Breast epithelium (tissue), 4 donors: ENCODE measurements around the gene ALDH16A1. TPM values are rescaled to one million over a fixed set of nuclear protein-coding genes. Genes with fewer than 3 reads are reported as not detected.
"Not testable (repeated sequence)": the region's sequence is repeated elsewhere in the genome, so short reads cannot be mapped to it uniquely, and the experiment has no call there.

ENCODE experiments used
- DNase-seq, 2 donors: peaks; one replicate each; pipeline ENCODE4 v3.0.0-alpha.2; 2019; ENCODE audit warnings: low spot score in 2 of 2
- H3K27ac ChIP-seq, 2 donors: fragments of 200-600 bp; sonication (generic) in 1 of 2; one replicate each; pipeline ENCODE4 v1.5.1; 2016 to 2019; ENCODE audit warnings: mild to moderate bottlenecking in 1 of 2
- H3K27me3 ChIP-seq, 2 donors: fragments of 200-600 bp; sonication (generic) in 1 of 2; one replicate each; pipeline versions ENCODE4 v1.5.1 to v1.6.0; 2017 to 2019; ENCODE audit warnings: control low read depth in 1 of 2, mild to moderate bottlenecking in 1 of 2
- H3K36me3 ChIP-seq: fragments of 200-600 bp; one replicate; pipeline ENCODE4 v1.5.1; 2019
- H3K4me1 ChIP-seq, 2 donors: fragments of 200-600 bp; sonication (generic); one replicate each; pipeline ENCODE4 v1.5.1; 2016 to 2019; ENCODE audit warnings: control low read depth in 1 of 2
- H3K4me3 ChIP-seq, 3 donors: fragments of 200-600 bp; sonication (generic); 1 replicate in 2 of 3; 2 replicates in 1 of 3; pipeline ENCODE4 v1.5.1; 2016 to 2019; ENCODE audit warnings: mild to moderate bottlenecking in 3 of 3, moderate library complexity in 2 of 3
- H3K9me3 ChIP-seq, 2 donors: fragments of 200-600 bp; sonication (generic) in 1 of 2; one replicate each; pipeline ENCODE4 v1.5.1; 2016 to 2019; ENCODE audit warnings: control low read depth in 1 of 2
- CTCF ChIP-seq, 3 donors: fragments of 450-650 bp; IDR thresholded peaks; one replicate each; pipeline ENCODE4 v1.5.1; 2016 to 2017; ENCODE audit warnings: antibody characterized with exemption in 3 of 3, mild to moderate bottlenecking in 3 of 3, moderate library complexity in 3 of 3
- POLR2A ChIP-seq: fragments of 450-650 bp; IDR thresholded peaks from one replicate; pipeline ENCODE4 v1.6.1; 2016; ENCODE audit warnings: antibody characterized with exemption, mild to moderate bottlenecking, moderate library complexity
- POLR2AphosphoS5 ChIP-seq, 3 donors: sonication (generic); formaldehyde crosslinking; IDR thresholded peaks; one replicate each; pipeline ENCODE4 v1.6.1; 2017; ENCODE audit warnings: antibody characterized with exemption in 3 of 3
- intact Hi-C: fragments of 100-400 bp; cut with DNase I; formaldehyde crosslinking; loops from one replicate; pipeline ENCODE4 v1.15.1; 2023; ENCODE audit warnings: low total_unique reads
- total RNA-seq, 3 donors: library from RNA; depleted of rRNA; stranded (reverse); fragments of >200 nt; gene quantifications; one replicate each; pipeline ENCODE4 v1.1.0, GENCODE V29; 2016

The ALDH16A1 gene
- total RNA-seq, 3 donors from 2014 or later: 20.6 to 34.4 (median 32.2) TPM

GRCh38 chr19:49469828-49470614 is 17.0 kb downstream of the ALDH16A1 start:
- TF ChIP-seq POLR2A (no peak), CTCF (IDR thresholded peaks at IDR 0.05) (no peak), POLR2AphosphoS5 (IDR thresholded peaks at IDR 0.05) (no peak)
- no peak for DNase-seq

DNA sequence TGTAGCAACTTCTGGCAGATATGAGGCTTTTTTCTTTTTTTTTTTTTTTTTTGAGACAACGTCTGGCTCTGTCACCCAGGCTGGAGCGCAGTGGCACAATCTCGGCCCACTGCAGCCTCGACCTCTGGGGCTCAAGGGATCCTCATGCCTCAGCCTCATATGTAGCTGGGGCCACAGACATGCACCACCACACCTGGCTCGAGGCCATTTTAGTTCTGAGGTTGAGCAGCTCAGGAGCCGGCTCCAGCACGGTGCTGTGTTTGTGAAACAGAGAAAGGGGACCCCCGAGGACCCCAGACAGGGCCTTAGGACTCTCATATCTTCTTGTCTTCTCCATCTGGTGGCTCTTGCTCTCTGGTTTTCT is 17.6 kb downstream of the ALDH16A1 start:
- no peak for TF ChIP-seq CTCF (IDR thresholded peaks at IDR 0.05)
- no peak for TF ChIP-seq POLR2AphosphoS5 (IDR thresholded peaks at IDR 0.05)
- DNase-seq: no peak
- Histone ChIP-seq H3K27ac (no peak overlapping the region), H3K27me3 (no peaks in the 10 kb centered on the region), H3K4me1 (no peaks in the 10 kb centered on the region), H3K9me3 (no peaks in the 10 kb centered on the region), H3K4me3 (no peak overlapping the region), H3K36me3 (no peaks in the 10 kb centered on the region)
- intact Hi-C loops: no loop called here

More at GRCh38 chr19:49469828-49470614, 17.0 kb downstream of the ALDH16A1 start:
- H3K9me3 ChIP-seq: no peaks in the 10 kb centered on the region
- H3K4me1 ChIP-seq: no peaks in the 10 kb centered on the region
- H3K27ac ChIP-seq: no peak overlapping the region
- no peaks in the 10 kb centered on the region for H3K27me3 ChIP-seq
- intact Hi-C loops: no loop called here
- no peak overlapping the region for H3K4me3 ChIP-seq
- H3K36me3 ChIP-seq: no peaks in the 10 kb centered on the region

GRCh38 chr19:49472936-49473335 is 19.9 kb downstream of the ALDH16A1 start:
- Histone ChIP-seq H3K9me3 (no peaks in the 10 kb centered on the region), H3K27ac (peak overlapping the region in 1 of 2 donors; percentile 26), H3K4me1 (no peaks in the 10 kb centered on the region), H3K27me3 (no peaks in the 10 kb centered on the region), H3K36me3 (no peaks in the 10 kb centered on the region), H3K4me3 (no peak overlapping the region)
- intact Hi-C loops: no loop called here
- no peak for DNase-seq
- TF ChIP-seq CTCF (IDR thresholded peaks at IDR 0.05) (no peak), POLR2A (no peak)

DNA sequence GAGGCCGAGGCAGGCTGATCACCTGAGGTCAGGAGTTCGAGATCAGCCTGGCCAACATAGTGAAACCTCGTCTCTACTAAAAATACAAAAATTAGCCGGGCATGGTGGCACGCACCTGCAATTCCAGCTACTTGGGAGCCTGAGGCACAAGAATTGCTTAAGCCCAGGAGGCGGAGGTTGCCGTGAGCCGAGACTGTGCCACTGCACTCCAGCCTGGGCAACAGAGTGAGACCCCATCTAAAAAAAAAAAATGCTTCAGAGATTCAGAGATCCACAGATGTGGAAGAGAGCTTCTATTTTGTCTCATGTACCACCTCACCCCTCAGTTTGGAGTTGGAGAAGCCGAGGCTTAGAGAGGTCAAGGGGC is 20.5 kb downstream of the ALDH16A1 start:
- H3K4me1 ChIP-seq, H3K9me3 ChIP-seq, DNase-seq, H3K36me3 ChIP-seq, H3K27me3 ChIP-seq, intact Hi-C loops: not testable (repeated sequence)
- H3K4me3 ChIP-seq: peak overlapping the region; percentile 77 to 84 (median 82)
- H3K27ac ChIP-seq: peak overlapping the region; percentile 79 to 83

- no peaks in the 10 kb centered on the region for H3K9me3 ChIP-seq
- H3K36me3 ChIP-seq: no peaks in the 10 kb centered on the region
- H3K27ac ChIP-seq: peak within 1 kb of the TSS; percentile 79 to 83
- intact Hi-C loops: no loop called here
- no peaks in the 10 kb centered on the region for H3K4me1 ChIP-seq
- H3K27me3 ChIP-seq: no peaks in the 10 kb centered on the region
- DNase-seq: peak; percentile 74 to 79
- H3K4me3 ChIP-seq: peak within 1 kb of the TSS; percentile 77 to 84 (median 82)
- TF ChIP-seq POLR2A (no peak), CTCF (IDR thresholded peaks at IDR 0.05) (peak; percentile 97 to 99 (median 98)), POLR2AphosphoS5 (IDR thresholded peaks at IDR 0.05) (peak; percentile 62 to 76 (median 70))
These were observed 21.0 kb downstream of the ALDH16A1 start, which contains the start of gene FLT3LG for GRCh38 chr19:49473868-49474541. Gene FLT3LG (plus strand): TSS chr19:49474215. CDS start chr19:49474640, 425 bp downstream.
